HepG2 (cell line): ENCODE data around the gene VAC14. TPM values are rescaled to one million over a fixed set of nuclear protein-coding genes. Genes with fewer than 3 reads are reported as not detected.

Source experiments
- AGO2 ChIP-seq: fragments of 200-400 bp; formaldehyde crosslinking; optimal IDR thresholded peaks from 2 replicates; pipeline ENCODE3; 2017; ENCODE audit warnings: mild to moderate bottlenecking, low read depth, low read length, moderate library complexity
- ARHGAP35 ChIP-seq: sonication (generic); formaldehyde crosslinking; IDR thresholded peaks from 2 replicates; pipeline ENCODE4 v1.9.0; 2022; ENCODE audit warnings: mild to moderate bottlenecking, inconsistent platforms, moderate library complexity, missing genetic modification reagents, borderline replicate concordance
- HNRNPK ChIP-seq: fragments of 200-400 bp; formaldehyde crosslinking; IDR thresholded peaks from 2 replicates; pipeline ENCODE4 v1.6.1; 2018; ENCODE audit warnings: low read length, low read depth, moderate library complexity, mild to moderate bottlenecking; ENCODE audit not compliant: poor library complexity, severe bottlenecking
- HNRNPL ChIP-seq: fragments of 200-400 bp; formaldehyde crosslinking; IDR thresholded peaks from 2 replicates; pipeline ENCODE4 v1.6.1; 2017; ENCODE audit warnings: mild to moderate bottlenecking, low read depth, low read length
- HOXA5 ChIP-seq: sonication (generic); formaldehyde crosslinking; IDR thresholded peaks from 2 replicates; pipeline ENCODE4 v1.4.0; 2020; ENCODE audit warnings: missing genetic modification reagents
- JUN ChIP-seq: sonication (generic); formaldehyde crosslinking; IDR thresholded peaks from 2 replicates; pipeline ENCODE4 v1.4.0; 2020; ENCODE audit warnings: mild to moderate bottlenecking, missing genetic modification reagents
- KAT7 ChIP-seq: IDR thresholded peaks from 2 replicates; pipeline ENCODE4 v1.6.1; 2018; ENCODE audit warnings: borderline replicate concordance, missing compliant biosample characterization
- KDM5B ChIP-seq: sonication (generic); formaldehyde crosslinking; IDR thresholded peaks from 2 replicates; pipeline ENCODE4 v1.4.0; 2020; ENCODE audit warnings: missing genetic modification reagents, mild to moderate bottlenecking, borderline replicate concordance
- MBNL3 ChIP-seq: fragments of 250-450 bp; sonication (Bioruptor Pico); conservative IDR thresholded peaks from 2 replicates; pipeline ENCODE4 v1.8.0; 2022; ENCODE audit warnings: mild to moderate bottlenecking, inconsistent platforms
- MEIS2 ChIP-seq: sonication (generic); formaldehyde crosslinking; IDR thresholded peaks from 2 replicates; pipeline ENCODE4 v1.9.0; 2021; ENCODE audit warnings: mild to moderate bottlenecking, missing genetic modification reagents
- MTA3 ChIP-seq: sonication (generic); formaldehyde crosslinking; IDR thresholded peaks from 2 replicates; pipeline ENCODE4 v1.4.0; 2020; ENCODE audit warnings: missing genetic modification reagents
- MXD3 ChIP-seq: IDR thresholded peaks from 2 replicates; pipeline ENCODE4 v1.6.1; 2016; ENCODE audit warnings: mild to moderate bottlenecking, missing biosample characterization, missing genetic modification reagents
- XRCC5 ChIP-seq: fragments of 200-400 bp; formaldehyde crosslinking; optimal IDR thresholded peaks from 2 replicates; pipeline ENCODE3; 2017; ENCODE audit warnings: mild to moderate bottlenecking, low read length
- ZNF484 ChIP-seq: sonication (generic); formaldehyde crosslinking; IDR thresholded peaks from 2 replicates; pipeline ENCODE4 v1.5.1; 2020; ENCODE audit warnings: mild to moderate bottlenecking, low read depth, missing genetic modification reagents, borderline replicate concordance
- ZNF737 ChIP-seq: sonication (generic); formaldehyde crosslinking; IDR thresholded peaks from 2 replicates; pipeline ENCODE4 v1.5.0; 2020; ENCODE audit warnings: missing genetic modification reagents, mild to moderate bottlenecking, borderline replicate concordance
- polyA plus RNA-seq, 8 experiments: library from polyadenylated mRNA; depleted of rRNA in 3 of 8; stranded (reverse) in 7 of 8; unstranded in 1 of 8; fragments of >200 nt; fragmentation: Illumina TruSeq in 4 of 8; extraction: Trizol in 4 of 8; gene quantifications; 2 replicates each; pipeline versions ENCODE4 v1.2.1 to v1.2.3, GENCODE V29; 2011 to 2016; ENCODE audit warnings: low read depth in 4 of 8, missing spikeins in 1 of 8, mixed read lengths in 1 of 8; ENCODE audit not compliant: insufficient read depth in 1 of 8
- total RNA-seq, 5 experiments: library from RNA; depleted of rRNA; stranded (reverse); fragments of >200 nt; fragmentation: Illumina TruSeq; extraction: Trizol; gene quantifications; 2 replicates each; pipeline ENCODE4 v1.2.3, GENCODE V29; 2016; ENCODE audit warnings: low read depth in 1 of 5
- TF ChIP-seq, protein P1 (sequence below): sonication (generic); formaldehyde crosslinking; IDR thresholded peaks from 2 replicates; pipeline ENCODE4 v1.9.0; 2022; ENCODE audit warnings: missing genetic modification reagents, mild to moderate bottlenecking, borderline replicate concordance
- TF ChIP-seq, protein P2 (sequence below): IDR thresholded peaks from 2 replicates; pipeline ENCODE4 v1.6.1; 2012; ENCODE audit warnings: low read length, improper control_type of control experiment
- TF ChIP-seq, protein P3 (sequence below): conservative IDR thresholded peaks from 2 replicates; pipeline ENCODE4 v1.6.1; 2018; ENCODE audit warnings: missing genetic modification reagents
- TF ChIP-seq, protein P4 (sequence below): sonication (generic); formaldehyde crosslinking; IDR thresholded peaks from 2 replicates; pipeline ENCODE4 v1.8.0; 2022; ENCODE audit warnings: missing genetic modification reagents, mild to moderate bottlenecking, borderline replicate concordance

VAC14 gene
- total and polyA plus RNA-seq, 2 of the 13 experiments (the other 11 are each of a cell fraction or from before 2014, with no cell fraction given): 23.5 to 24.6 TPM

DNA sequence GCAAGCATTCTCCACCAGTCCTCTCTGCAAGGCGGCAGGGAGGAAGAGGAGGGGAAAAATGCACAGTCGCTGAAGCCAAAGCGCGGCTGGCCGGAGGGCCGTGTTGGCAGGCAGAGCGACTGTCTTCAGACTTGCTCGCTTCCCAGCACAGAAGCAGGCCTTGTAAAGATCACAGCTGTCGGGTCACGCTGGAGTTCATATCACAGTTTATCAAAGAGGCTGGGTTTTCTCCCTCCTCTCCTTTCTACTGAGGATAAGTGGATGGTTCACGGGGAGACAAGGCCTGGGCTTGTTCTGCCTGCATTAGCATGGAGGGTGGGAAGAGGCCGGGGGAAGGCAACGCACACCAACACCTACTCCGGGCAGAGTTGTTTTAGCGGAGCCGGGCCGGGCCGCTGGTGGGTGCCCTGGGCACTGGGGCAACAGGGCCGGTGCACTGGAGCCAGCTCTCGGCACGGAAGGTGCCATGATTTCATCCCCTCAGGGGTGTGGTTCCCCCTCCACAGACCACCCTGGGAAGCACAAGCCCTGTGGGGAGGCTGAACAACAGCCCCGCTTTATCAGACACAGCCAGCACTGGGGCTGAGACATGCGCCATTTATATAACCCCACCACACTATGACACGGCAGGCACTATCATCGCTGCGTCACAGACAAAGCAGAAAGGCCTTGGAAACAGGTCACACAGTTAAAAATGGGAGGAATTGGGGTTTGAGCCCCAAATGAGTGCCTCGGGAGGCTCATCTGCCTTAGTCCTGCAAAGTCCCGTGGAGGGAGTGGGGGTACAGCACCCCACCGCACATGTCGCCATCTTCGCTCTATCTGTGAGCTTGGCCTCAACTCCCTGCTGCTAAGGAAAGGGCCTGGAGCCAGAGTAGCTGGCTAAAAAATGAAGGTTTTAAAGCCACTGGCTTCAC lies 74.8 kb downstream of the VAC14 start (continued):
- TF ChIP-seq KDM5B (CRISPR knock-in tag): peak; percentile 6; the same call in 1 of the 2 replicates
- TF ChIP-seq, protein P1, sequence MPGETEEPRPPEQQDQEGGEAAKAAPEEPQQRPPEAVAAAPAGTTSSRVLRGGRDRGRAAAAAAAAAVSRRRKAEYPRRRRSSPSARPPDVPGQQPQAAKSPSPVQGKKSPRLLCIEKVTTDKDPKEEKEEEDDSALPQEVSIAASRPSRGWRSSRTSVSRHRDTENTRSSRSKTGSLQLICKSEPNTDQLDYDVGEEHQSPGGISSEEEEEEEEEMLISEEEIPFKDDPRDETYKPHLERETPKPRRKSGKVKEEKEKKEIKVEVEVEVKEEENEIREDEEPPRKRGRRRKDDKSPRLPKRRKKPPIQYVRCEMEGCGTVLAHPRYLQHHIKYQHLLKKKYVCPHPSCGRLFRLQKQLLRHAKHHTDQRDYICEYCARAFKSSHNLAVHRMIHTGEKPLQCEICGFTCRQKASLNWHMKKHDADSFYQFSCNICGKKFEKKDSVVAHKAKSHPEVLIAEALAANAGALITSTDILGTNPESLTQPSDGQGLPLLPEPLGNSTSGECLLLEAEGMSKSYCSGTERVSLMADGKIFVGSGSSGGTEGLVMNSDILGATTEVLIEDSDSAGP (CRISPR knock-in tag): no peak; the same call in 1 of the 2 replicates
- TF ChIP-seq, protein P2, sequence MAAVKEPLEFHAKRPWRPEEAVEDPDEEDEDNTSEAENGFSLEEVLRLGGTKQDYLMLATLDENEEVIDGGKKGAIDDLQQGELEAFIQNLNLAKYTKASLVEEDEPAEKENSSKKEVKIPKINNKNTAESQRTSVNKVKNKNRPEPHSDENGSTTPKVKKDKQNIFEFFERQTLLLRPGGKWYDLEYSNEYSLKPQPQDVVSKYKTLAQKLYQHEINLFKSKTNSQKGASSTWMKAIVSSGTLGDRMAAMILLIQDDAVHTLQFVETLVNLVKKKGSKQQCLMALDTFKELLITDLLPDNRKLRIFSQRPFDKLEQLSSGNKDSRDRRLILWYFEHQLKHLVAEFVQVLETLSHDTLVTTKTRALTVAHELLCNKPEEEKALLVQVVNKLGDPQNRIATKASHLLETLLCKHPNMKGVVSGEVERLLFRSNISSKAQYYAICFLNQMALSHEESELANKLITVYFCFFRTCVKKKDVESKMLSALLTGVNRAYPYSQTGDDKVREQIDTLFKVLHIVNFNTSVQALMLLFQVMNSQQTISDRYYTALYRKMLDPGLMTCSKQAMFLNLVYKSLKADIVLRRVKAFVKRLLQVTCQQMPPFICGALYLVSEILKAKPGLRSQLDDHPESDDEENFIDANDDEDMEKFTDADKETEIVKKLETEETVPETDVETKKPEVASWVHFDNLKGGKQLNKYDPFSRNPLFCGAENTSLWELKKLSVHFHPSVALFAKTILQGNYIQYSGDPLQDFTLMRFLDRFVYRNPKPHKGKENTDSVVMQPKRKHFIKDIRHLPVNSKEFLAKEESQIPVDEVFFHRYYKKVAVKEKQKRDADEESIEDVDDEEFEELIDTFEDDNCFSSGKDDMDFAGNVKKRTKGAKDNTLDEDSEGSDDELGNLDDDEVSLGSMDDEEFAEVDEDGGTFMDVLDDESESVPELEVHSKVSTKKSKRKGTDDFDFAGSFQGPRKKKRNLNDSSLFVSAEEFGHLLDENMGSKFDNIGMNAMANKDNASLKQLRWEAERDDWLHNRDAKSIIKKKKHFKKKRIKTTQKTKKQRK: no peak
- peak; percentile 30; the same call in 1 of the 2 replicates for TF ChIP-seq ZNF484 (CRISPR knock-in tag)
- TF ChIP-seq JUN (CRISPR knock-in tag): 0 out of 2 replicates have a peak, but pooled peaks have one; percentile 25
- TF ChIP-seq AGO2: peak; percentile 98
- no peak for TF ChIP-seq MTA3 (CRISPR knock-in tag)
- TF ChIP-seq MXD3 (CRISPR knock-in tag): 0 out of 2 replicates have a peak, but pooled peaks have one; percentile 29
- no peak; the same call in 1 of the 2 replicates for TF ChIP-seq ARHGAP35 (CRISPR knock-in tag)
- TF ChIP-seq HOXA5 (CRISPR knock-in tag): no peak
- TF ChIP-seq KAT7 (CRISPR knock-in tag): no peak
- no peak for TF ChIP-seq HNRNPK
- TF ChIP-seq MEIS2 (CRISPR knock-in tag): no peak
- no peak for TF ChIP-seq MBNL3
- peak; percentile 9 for TF ChIP-seq XRCC5
- 0 out of 2 replicates have a peak, but pooled peaks have one; percentile 71 for TF ChIP-seq ZNF737
- TF ChIP-seq, protein P3, sequence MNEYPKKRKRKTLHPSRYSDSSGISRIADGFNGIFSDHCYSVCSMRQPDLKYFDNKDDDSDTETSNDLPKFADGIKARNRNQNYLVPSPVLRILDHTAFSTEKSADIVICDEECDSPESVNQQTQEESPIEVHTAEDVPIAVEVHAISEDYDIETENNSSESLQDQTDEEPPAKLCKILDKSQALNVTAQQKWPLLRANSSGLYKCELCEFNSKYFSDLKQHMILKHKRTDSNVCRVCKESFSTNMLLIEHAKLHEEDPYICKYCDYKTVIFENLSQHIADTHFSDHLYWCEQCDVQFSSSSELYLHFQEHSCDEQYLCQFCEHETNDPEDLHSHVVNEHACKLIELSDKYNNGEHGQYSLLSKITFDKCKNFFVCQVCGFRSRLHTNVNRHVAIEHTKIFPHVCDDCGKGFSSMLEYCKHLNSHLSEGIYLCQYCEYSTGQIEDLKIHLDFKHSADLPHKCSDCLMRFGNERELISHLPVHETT (CRISPR knock-in tag): no peak
- TF ChIP-seq, protein P4, sequence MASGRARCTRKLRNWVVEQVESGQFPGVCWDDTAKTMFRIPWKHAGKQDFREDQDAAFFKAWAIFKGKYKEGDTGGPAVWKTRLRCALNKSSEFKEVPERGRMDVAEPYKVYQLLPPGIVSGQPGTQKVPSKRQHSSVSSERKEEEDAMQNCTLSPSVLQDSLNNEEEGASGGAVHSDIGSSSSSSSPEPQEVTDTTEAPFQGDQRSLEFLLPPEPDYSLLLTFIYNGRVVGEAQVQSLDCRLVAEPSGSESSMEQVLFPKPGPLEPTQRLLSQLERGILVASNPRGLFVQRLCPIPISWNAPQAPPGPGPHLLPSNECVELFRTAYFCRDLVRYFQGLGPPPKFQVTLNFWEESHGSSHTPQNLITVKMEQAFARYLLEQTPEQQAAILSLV (CRISPR knock-in tag): no peak
- TF ChIP-seq HNRNPL: peak; percentile 88
